Endothelial cell of umbilical vein (primary cell): ENCODE measurements around the gene DOCK4. TPM values are rescaled to one million over a fixed set of nuclear protein-coding genes. Genes with fewer than 3 reads are reported as not detected.

Experiments used
- BruUV-seq: library from RNA; stranded (reverse); fragments of 400-500 nt; replicated peaks from 2 replicates; lab custom pipeline; 2021; lab: Mats Ljungman, UMichigan
- CTCF ChIA-PET: fragments of 300-600, 350-600 bp; sonication (Branson Sonifier 250); formaldehyde crosslinking; loops from one replicate; lab custom pipeline; 2021; ENCODE audit warnings: antibody characterized with exemption, inconsistent platforms; lab: Charles Lee
- POLR2A ChIA-PET: fragments of 300-600, 350-600 bp; sonication (Branson Sonifier 250); formaldehyde crosslinking; loops from one replicate; lab custom pipeline; 2021; ENCODE audit warnings: antibody characterized with exemption, inconsistent platforms; lab: Charles Lee
- DNase-seq: peaks from one replicate; pipeline ENCODE4 v3.0.0-alpha.2; 2011; ENCODE audit warnings: low read depth, low spot score
- FAIRE-seq: peaks from 2 replicates; lab custom pipeline; 2011; peaks lifted over from hg19 to GRCh38; lab: Jason Lieb, UNC
- H2AFZ ChIP-seq: 2 replicates; pipeline ENCODE4 v1.6.0; 2012; ENCODE audit warnings: low read depth, low read length, control low read depth, inconsistent platforms
- H3K27ac ChIP-seq: 2 replicates; pipeline ENCODE4 v1.5.1; 2011; ENCODE audit warnings: low read depth, mild to moderate bottlenecking, control low read depth, low read length, moderate library complexity; ENCODE audit not compliant: insufficient read depth
- H3K27me3 ChIP-seq, 2 experiments: 2 replicates each; pipeline versions ENCODE4 v1.6.0 to v1.6.1; 2011; ENCODE audit warnings: low read length in 2 of 2, mixed read lengths in 1 of 2; ENCODE audit not compliant: control insufficient read depth in 2 of 2, insufficient read depth in 2 of 2
- H3K36me3 ChIP-seq, 2 experiments: 2 replicates in 1 of 2; 3 replicates in 1 of 2; pipeline ENCODE4 v1.5.1; 2011; ENCODE audit warnings: low read length in 2 of 2, mild to moderate bottlenecking in 1 of 2, moderate library complexity in 1 of 2; ENCODE audit not compliant: control insufficient read depth in 2 of 2, insufficient read depth in 2 of 2; ENCODE audit errors: extremely low read depth in 1 of 2
- H3K4me1 ChIP-seq: 3 replicates; pipeline ENCODE4 v1.5.1; 2011; ENCODE audit warnings: mild to moderate bottlenecking, low read length; ENCODE audit not compliant: control insufficient read depth, insufficient read depth; ENCODE audit errors: extremely low read depth
- H3K4me2 ChIP-seq: 2 replicates; pipeline ENCODE4 v1.6.1; 2011; ENCODE audit warnings: low read length, control low read depth, mixed read lengths; ENCODE audit not compliant: insufficient read depth
- H3K4me3 ChIP-seq, 3 experiments: fragments of 200-600 bp in 1 of 3; sonication (generic), shearing (Covaris generic) in 1 of 3; replicated peaks in 1 of 3; 2 replicates each; pipeline ENCODE4 v1.5.1; 2011 to 2016; ENCODE audit warnings: control low read depth in 3 of 3, low read length in 3 of 3, mild to moderate bottlenecking in 2 of 3, inconsistent platforms in 1 of 3, low read depth in 1 of 3, moderate library complexity in 1 of 3; ENCODE audit not compliant: insufficient read depth in 1 of 3
- H3K79me2 ChIP-seq: 2 replicates; pipeline ENCODE4 v1.6.0; 2012; ENCODE audit warnings: low read length, inconsistent platforms; ENCODE audit not compliant: control insufficient read depth, insufficient read depth
- H3K9ac ChIP-seq: replicated peaks from 2 replicates; pipeline ENCODE3; 2011; ENCODE audit warnings: low read length, control low read depth; ENCODE audit not compliant: insufficient read depth; ENCODE audit errors: extremely low read depth
- H3K9me1 ChIP-seq: replicated peaks from 3 replicates; pipeline ENCODE4 v1.6.0; 2011; ENCODE audit warnings: mild to moderate bottlenecking, low read length; ENCODE audit not compliant: control insufficient read depth, insufficient read depth; ENCODE audit errors: extremely low read depth
- H3K9me3 ChIP-seq: replicated peaks from 2 replicates; pipeline ENCODE4 v1.5.1; 2012; ENCODE audit warnings: low read length, inconsistent platforms; ENCODE audit not compliant: control insufficient read depth, insufficient read depth
- H4K20me1 ChIP-seq: replicated peaks from 2 replicates; pipeline ENCODE3; 2011; ENCODE audit warnings: mild to moderate bottlenecking, low read length; ENCODE audit not compliant: control insufficient read depth, insufficient read depth; ENCODE audit errors: extremely low read depth
- CTCF ChIP-seq, 2 donors: IDR thresholded peaks; 1 replicate in 1 of 2; 2 replicates in 1 of 2; pipeline ENCODE4 v1.5.1; 2011; ENCODE audit warnings: low read length in 2 of 2, mild to moderate bottlenecking in 2 of 2, moderate library complexity in 2 of 2, control low read depth in 1 of 2, inconsistent platforms in 1 of 2, low read depth in 1 of 2; ENCODE audit not compliant: insufficient read depth in 1 of 2; ENCODE audit errors: extremely low read depth in 1 of 2
- EZH2 ChIP-seq: IDR thresholded peaks from 2 replicates; pipeline ENCODE4 v1.6.1; 2012; ENCODE audit warnings: borderline replicate concordance, low read depth, mild to moderate bottlenecking, moderate library complexity, low read length, inconsistent platforms; ENCODE audit not compliant: severe bottlenecking
- FOS ChIP-seq: IDR thresholded peaks from 2 replicates; pipeline ENCODE4 v1.6.1; 2011; ENCODE audit warnings: mild to moderate bottlenecking, low read length, moderate library complexity, borderline replicate concordance; ENCODE audit not compliant: insufficient read depth
- GATA2 ChIP-seq: IDR thresholded peaks from 2 replicates; pipeline ENCODE4 v1.7.0; 2011; ENCODE audit warnings: low read depth, mild to moderate bottlenecking, moderate library complexity, mixed read lengths, low read length; ENCODE audit not compliant: insufficient read length, insufficient read depth
- JUN ChIP-seq: IDR thresholded peaks from 2 replicates; pipeline ENCODE4 v1.6.1; 2011; ENCODE audit warnings: borderline replicate concordance, low read depth; ENCODE audit not compliant: insufficient read length, insufficient read depth
- MAX ChIP-seq: IDR thresholded peaks from 2 replicates; pipeline ENCODE4 v1.6.1; 2011; ENCODE audit not compliant: insufficient read depth, insufficient read length
- MYC ChIP-seq: IDR thresholded peaks from one replicate; pipeline ENCODE4 v1.6.1; 2011; ENCODE audit warnings: mild to moderate bottlenecking, low read depth, low read length
- POLR2A ChIP-seq: IDR thresholded peaks from 2 replicates; pipeline ENCODE4 v1.6.1; 2012; ENCODE audit warnings: low read depth, mild to moderate bottlenecking, control low read depth, low read length
- POLR2AphosphoS5 ChIP-seq: IDR thresholded peaks from 2 replicates; pipeline ENCODE4 v1.6.1; 2012; ENCODE audit warnings: low read depth, mild to moderate bottlenecking, control low read depth, low read length, moderate library complexity; ENCODE audit not compliant: insufficient read depth
- dilution Hi-C: fragments of 300-500 bp; cut with MboI; formaldehyde crosslinking; loops from one replicate; pipeline ENCODE4 v1.15.0; 2019; ENCODE audit warnings: low sequenced_read_pairs; ENCODE audit not compliant: extremely low pct_ligation_motif_present
- intact Hi-C: fragments of 100-400 bp; cut with micrococcal nuclease; formaldehyde crosslinking; loops from one replicate; pipeline ENCODE4 v1.10.0; 2022
- polyA plus RNA-seq, 4 experiments: library from polyadenylated mRNA; depleted of rRNA in 3 of 4; stranded (reverse) in 3 of 4; unstranded in 1 of 4; fragments of >200 nt; gene quantifications; 2 replicates each; pipeline versions ENCODE4 v1.2.1 to v1.2.3, GENCODE V29; 2011 to 2012; ENCODE audit warnings: missing spikeins in 1 of 4
- total RNA-seq: library from RNA; stranded (reverse); gene quantifications from 2 replicates; pipeline ENCODE4 v1.2.3, GENCODE V29; 2021

Gene DOCK4
- total and polyA plus RNA-seq, 2 donors (not counting 3 experiments of a cell fraction or from before 2014, with no cell fraction given), result 47.4 to 164 TPM

DNA sequence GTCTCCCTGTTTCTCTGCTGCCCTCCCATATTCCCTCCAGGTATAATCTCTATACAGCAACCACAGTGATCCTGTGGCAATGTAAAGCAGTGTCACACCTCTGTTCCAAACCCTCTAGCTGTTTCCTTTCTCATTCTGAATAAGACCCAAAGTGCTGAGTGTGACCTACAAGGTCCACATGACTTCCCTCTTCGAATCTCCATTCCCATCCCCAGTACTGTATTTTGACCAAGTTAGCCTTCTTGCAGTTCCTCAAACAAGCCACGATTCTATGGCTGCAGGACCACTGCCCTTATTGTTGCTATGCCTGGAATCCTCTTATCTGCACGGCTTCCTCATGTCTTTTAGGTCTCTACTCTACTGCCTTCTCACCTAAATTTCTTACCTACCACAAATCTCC lies 291.9 kb downstream of the DOCK4 start:
- POLR2A ChIA-PET, result no interaction called here
- peaks cover 3% of the 10 kb centered on the region for H3K4me1 ChIP-seq
- dilution Hi-C loops, result no loop called here

GRCh38 chr7:111911166-111911961 lies 294.8 kb downstream of the DOCK4 start:
- POLR2A ChIA-PET, result no interaction called here
- no peak overlapping the region for H3K27ac ChIP-seq
- CTCF ChIA-PET, result no interaction called here
- no peaks in the 10 kb centered on the region for H4K20me1 ChIP-seq
- no TSS peak for BruUV-seq
- no peaks in the 10 kb centered on the region for H3K79me2 ChIP-seq
- no peaks in the 10 kb centered on the region for H3K9me3 ChIP-seq
- H3K36me3 ChIP-seq, result peaks cover 13 to 19% of the 10 kb centered on the region in 2 experiments
- no peak for TF ChIP-seq FOS
- no peak for TF ChIP-seq GATA2
- TF ChIP-seq POLR2A, result no peak
- TF ChIP-seq CTCF (IDR thresholded peaks at IDR 0.05; ENCODE audit: extremely low read depth in 1 of 2, insufficient read depth in 1 of 2, low read depth in 1 of 2, low read length in 2 of 2), result no peak
- no peak for TF ChIP-seq MAX
- TF ChIP-seq MYC, result no peak
- TF ChIP-seq EZH2, result no peak
- no peak for TF ChIP-seq POLR2AphosphoS5
- TF ChIP-seq JUN, result no peak
- no peak overlapping the region for H2AFZ ChIP-seq
- no peak overlapping the region for H3K4me2 ChIP-seq
- FAIRE-seq (peak; percentile 70), DNase-seq (peak; percentile 58)
- no peaks in the 10 kb centered on the region for H3K9me1 ChIP-seq
- no peak overlapping the region for H3K9ac ChIP-seq
- intact Hi-C loops, result no loop called here
- no peaks in the 10 kb centered on the region for H3K27me3 ChIP-seq
- dilution Hi-C loops, result no loop called here
- peaks cover 3% of the 10 kb centered on the region for H3K4me1 ChIP-seq
- H3K4me3 ChIP-seq, result no peak overlapping the region

More for the DNA sequence above, 291.9 kb downstream of the DOCK4 start:
- H3K4me3 ChIP-seq, result no peak overlapping the region
- CTCF ChIA-PET, result no interaction called here
- intact Hi-C loops, result no loop called here
- no peak overlapping the region for H2AFZ ChIP-seq
- no peak overlapping the region for H3K4me2 ChIP-seq
- DNase-seq (no peak), FAIRE-seq (no peak)
- H3K36me3 ChIP-seq, result peaks cover 9 to 12% of the 10 kb centered on the region in 2 experiments
- no peak for TF ChIP-seq FOS
- no peak for TF ChIP-seq MAX
- no peak for TF ChIP-seq JUN
- no peak for TF ChIP-seq POLR2A
- TF ChIP-seq MYC, result no peak
- no peak overlapping the region for H3K9ac ChIP-seq
- H3K79me2 ChIP-seq, result no peaks in the 10 kb centered on the region
- no peaks in the 10 kb centered on the region for H4K20me1 ChIP-seq
- H3K9me1 ChIP-seq, result no peaks in the 10 kb centered on the region
- H3K27ac ChIP-seq, result no peak overlapping the region
- H3K27me3 ChIP-seq, result no peaks in the 10 kb centered on the region
- BruUV-seq, result no TSS peak
- H3K9me3 ChIP-seq, result no peaks in the 10 kb centered on the region
